Small intestine (tissue), 16 donors: ENCODE measurements around the gene HNRNPA1L2. TPM values are rescaled to one million over a fixed set of nuclear protein-coding genes. Genes with fewer than 3 reads are reported as not detected.
"Not testable (repeated sequence)": the region's sequence is repeated elsewhere in the genome, so short reads cannot be mapped to it uniquely, and the experiment has no call there.

Experiments
- DNase-seq, 2 donors: peaks; one replicate each; pipeline versions ENCODE4 v3.0.0 to v3.0.0-alpha.2; 2013
- FAIRE-seq: peaks from 2 replicates; lab custom pipeline; 2012; peaks lifted over from hg19 to GRCh38; lab: Jason Lieb, UNC
- H3K27ac ChIP-seq, 3 donors: one replicate each; pipeline ENCODE4 v1.5.1; 2013; ENCODE audit warnings: low read length in 2 of 3, mild to moderate bottlenecking in 2 of 3, control low read depth in 1 of 3, inconsistent platforms in 1 of 3, low read depth in 1 of 3, moderate library complexity in 1 of 3
- H3K27me3 ChIP-seq, 3 donors: one replicate each; pipeline ENCODE4 v1.6.1; 2013; ENCODE audit warnings: low read length in 3 of 3, inconsistent platforms in 1 of 3; ENCODE audit not compliant: control insufficient read depth in 3 of 3, insufficient read depth in 3 of 3
- H3K36me3 ChIP-seq, 3 donors: one replicate each; pipeline ENCODE4 v1.6.1; 2013; ENCODE audit warnings: low read length in 3 of 3, inconsistent platforms in 1 of 3, low read depth in 1 of 3, mild to moderate bottlenecking in 1 of 3, moderate library complexity in 1 of 3; ENCODE audit not compliant: control insufficient read depth in 3 of 3, insufficient read depth in 2 of 3
- H3K4me1 ChIP-seq, 3 donors: one replicate each; pipeline ENCODE4 v1.6.1; 2013; ENCODE audit warnings: low read length in 2 of 3, inconsistent platforms in 1 of 3, low read depth in 1 of 3, mild to moderate bottlenecking in 1 of 3, moderate library complexity in 1 of 3; ENCODE audit not compliant: control insufficient read depth in 3 of 3, insufficient read depth in 2 of 3
- H3K4me3 ChIP-seq, 3 donors: one replicate each; pipeline ENCODE4 v1.5.1; 2013; ENCODE audit warnings: low read length in 3 of 3, control low read depth in 1 of 3, inconsistent platforms in 1 of 3, low read depth in 1 of 3, mild to moderate bottlenecking in 1 of 3, moderate library complexity in 1 of 3
- H3K9me3 ChIP-seq, 2 donors: one replicate each; pipeline ENCODE4 v1.6.1; 2013; ENCODE audit warnings: low read depth in 1 of 2, low read length in 1 of 2; ENCODE audit not compliant: control insufficient read depth in 2 of 2, insufficient read depth in 1 of 2
- WGBS, 3 donors: extraction: QIAGEN DNeasy Blood & Tissue Kit; methylation state at CpG; one replicate each; pipeline ENCODE4 v1.1.7; 2013; 5-methylcytosine and 5-hydroxymethylcytosine counted together
- long read RNA-seq, 10 donors: transcript quantifications; one replicate each; lab custom pipeline, GENCODE V29; 2026
- polyA plus RNA-seq, 4 donors: library from polyadenylated mRNA; stranded (reverse) in 3 of 4; unstranded in 1 of 4; fragments of 200-250 nt in 3 of 4; fragments of 120-200 nt in 1 of 4; gene quantifications; one replicate each; pipeline versions ENCODE4 v1.2.1 to v1.2.3, GENCODE V29; 2013
- donor health status: healthy with polysubstance abuse.
- donor health status: control.
- donor health status: control.
- donor health status: Bipolar disorder and iron deficiency.
- donor health status: healthy.

Gene HNRNPA1L2
- polyA plus RNA-seq = 10 to 100 TPM in 1 of 4 donors, 1 to 10 TPM in 2, under 1 TPM in 1; 0.45 to 13.2 (median 4.7) TPM
- long read RNA-seq, donor 1 = 0 reads
- long read RNA-seq, donor 2, partial matches to known transcripts = 0 of 4 reads
- long read RNA-seq, donor 2, other reads (novel, unspliced or antisense) = 0 of 4 reads
- long read RNA-seq, donor 3, transcript HNRNPA1L2-201 (1 exons, 1,372 nt) = major isoform, 8 of 8 reads
- long read RNA-seq, donor 3, partial matches to known transcripts = 0 of 8 reads
- long read RNA-seq, donor 3, other reads (novel, unspliced or antisense) = 0 of 8 reads
- long read RNA-seq, donor 4 = 0 reads
- long read RNA-seq, donor 5, transcript HNRNPA1L2-201 (1 exons, 1,372 nt) = major isoform, 8 of 8 reads
- long read RNA-seq, donor 5, partial matches to known transcripts = 0 of 8 reads
- long read RNA-seq, donor 5, other reads (novel, unspliced or antisense) = 0 of 8 reads
- long read RNA-seq, donor 6, partial matches to known transcripts = 0 of 3 reads
- long read RNA-seq, donor 6, other reads (novel, unspliced or antisense) = 0 of 3 reads
- long read RNA-seq, donor 7 = 0 reads
- long read RNA-seq, donor 8, partial matches to known transcripts = 0 of 1 reads
- long read RNA-seq, donor 8, other reads (novel, unspliced or antisense) = 0 of 1 reads
- long read RNA-seq, donor 9, partial matches to known transcripts = 0 of 2 reads
- long read RNA-seq, donor 9, other reads (novel, unspliced or antisense) = 0 of 2 reads
- long read RNA-seq, donor 10, transcript HNRNPA1L2-201 (1 exons, 1,372 nt) = major isoform, 15 of 15 reads
- long read RNA-seq, donor 10, partial matches to known transcripts = 0 of 15 reads
- long read RNA-seq, donor 10, other reads (novel, unspliced or antisense) = 0 of 15 reads

GRCh38 chr13:52642131-52642530 lies at the start of gene HNRNPA1L2:
TSS of gene HNRNPA1L2 (plus strand) at chr13:52642431. CDS start at chr13:52642493, 62 bp downstream.
- no peak for FAIRE-seq
- H3K27ac ChIP-seq = no peak within 1 kb of the TSS
- H3K27me3 ChIP-seq = no peaks in the 10 kb centered on the region
- no peak for DNase-seq
- WGBS, 3 donors = 96 to 99% (median 96%) methylated on average over 7 of the region's 7 CpGs
- peaks cover 0 to 3% (median 0%) of the 10 kb centered on the region in 3 donors for H3K36me3 ChIP-seq
- H3K4me3 ChIP-seq = no peak within 1 kb of the TSS
- H3K9me3 ChIP-seq = no peaks in the 10 kb centered on the region
- no peaks in the 10 kb centered on the region for H3K4me1 ChIP-seq

GRCh38 chr13:52593175-52593574 lies 49.1 kb upstream of the HNRNPA1L2 start:
- not testable (repeated sequence) for H3K36me3 ChIP-seq, DNase-seq, H3K9me3 ChIP-seq, FAIRE-seq, H3K27ac ChIP-seq, H3K4me1 ChIP-seq, H3K27me3 ChIP-seq, H3K4me3 ChIP-seq
- 67 to 84% (median 69%) methylated on average over 3 of the region's 3 CpGs for WGBS, 3 donors

- 57 to 61% (median 60%) methylated on average over 3 of the region's 3 CpGs for WGBS, 3 donors
- not testable (repeated sequence) for FAIRE-seq
Observed at GRCh38 chr13:52593812-52594211, 48.4 kb upstream of the HNRNPA1L2 start.

GRCh38 chr13:52594295-52594694 lies 47.9 kb upstream of the HNRNPA1L2 start:
- FAIRE-seq, H3K36me3 ChIP-seq, H3K27me3 ChIP-seq, H3K9me3 ChIP-seq, H3K4me1 ChIP-seq, DNase-seq, H3K4me3 ChIP-seq, H3K27ac ChIP-seq: not testable (repeated sequence)
- WGBS, 3 donors = 58 to 68% (median 59%) methylated on average over 7 of the region's 7 CpGs

More at GRCh38 chr13:52593812-52594211, 48.4 kb upstream of the HNRNPA1L2 start:
- H3K4me1 ChIP-seq, H3K27me3 ChIP-seq, H3K4me3 ChIP-seq, DNase-seq, H3K27ac ChIP-seq, H3K36me3 ChIP-seq, H3K9me3 ChIP-seq: not testable (repeated sequence)

GRCh38 chr13:52597676-52598075 lies 44.6 kb upstream of the HNRNPA1L2 start:
- FAIRE-seq (no peak), DNase-seq (no peak)
- Histone ChIP-seq H3K4me1 (peaks cover 0 to 8% (median 0%) of the 10 kb centered on the region in 3 donors), H3K27me3 (peaks cover 0 to 4% (median 0%) of the 10 kb centered on the region in 3 donors), H3K9me3 (no peaks in the 10 kb centered on the region), H3K27ac (no peak overlapping the region), H3K4me3 (no peak overlapping the region), H3K36me3 (no peaks in the 10 kb centered on the region)
- 84 to 88% (median 84%) methylated on average over 4 of the region's 4 CpGs for WGBS, 3 donors

- Histone ChIP-seq H3K27ac (peak overlapping the region in 1 of 3 donors; percentile 48), H3K9me3 (no peaks in the 10 kb centered on the region), H3K36me3 (no peaks in the 10 kb centered on the region), H3K27me3 (peaks cover 0 to 4% (median 0%) of the 10 kb centered on the region in 3 donors), H3K4me3 (peak overlapping the region in 1 of 3 donors; percentile 52), H3K4me1 (peaks cover 0 to 8% (median 0%) of the 10 kb centered on the region in 3 donors)
- no peak for DNase-seq
- WGBS, 3 donors = 18 to 39% (median 35%) methylated on average over 13 of the region's 13 CpGs
- FAIRE-seq = no peak
Observed at GRCh38 chr13:52599037-52599847, 43.0 kb upstream of the HNRNPA1L2 start.

GRCh38 chr13:52599848-52600603 lies 42.2 kb upstream of the HNRNPA1L2 start:
- FAIRE-seq = no peak
- peaks cover 0 to 4% (median 0%) of the 10 kb centered on the region in 3 donors for H3K27me3 ChIP-seq
- DNase-seq = peak in 1 of 2 donors; percentile 52
- H3K4me3 ChIP-seq = peak overlapping the region in 1 of 3 donors; percentile 52
- H3K9me3 ChIP-seq = no peaks in the 10 kb centered on the region
- H3K4me1 ChIP-seq = peaks cover 0 to 8% (median 0%) of the 10 kb centered on the region in 3 donors
- 3 to 15% (median 13%) methylated on average over 64 to 73 of the region's 73 CpGs for WGBS, 3 donors
- peak overlapping the region in 1 of 3 donors; percentile 48 for H3K27ac ChIP-seq
- H3K36me3 ChIP-seq = no peaks in the 10 kb centered on the region
